NCI-H2029 treated with DMSO at 0.1 percent for 48 hours (cell line): ENCODE results near the gene UAP1.
"Not testable (repeated sequence)": the region's sequence is repeated elsewhere in the genome, so short reads cannot be mapped to it uniquely, and the experiment has no call there.

Source experiments
- DNase-seq: peaks from one replicate; lab custom pipeline; 2025; lab: John Stamatoyannopoulos, UW

The UAP1 gene

DNA sequence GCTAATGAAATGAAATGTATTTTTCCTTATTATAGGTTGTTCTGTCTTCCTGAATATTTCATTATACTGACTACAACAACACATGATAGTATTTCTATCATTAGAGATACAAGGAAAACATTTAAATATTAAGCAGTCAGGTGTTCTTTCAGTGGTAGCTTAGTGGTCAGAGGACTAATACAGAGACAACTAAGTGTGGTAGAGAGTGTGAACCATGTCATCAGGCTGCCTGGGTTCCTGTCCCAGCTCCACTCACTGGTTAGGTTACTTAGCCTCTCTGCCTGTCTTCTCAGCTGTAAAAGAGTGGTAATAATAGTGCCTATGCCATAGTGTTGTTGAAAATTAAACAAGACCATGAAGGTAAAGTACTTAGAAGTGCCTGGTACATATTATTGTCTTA, 3.9 kb downstream of the UAP1 start:
- DNase-seq: no peak

DNA sequence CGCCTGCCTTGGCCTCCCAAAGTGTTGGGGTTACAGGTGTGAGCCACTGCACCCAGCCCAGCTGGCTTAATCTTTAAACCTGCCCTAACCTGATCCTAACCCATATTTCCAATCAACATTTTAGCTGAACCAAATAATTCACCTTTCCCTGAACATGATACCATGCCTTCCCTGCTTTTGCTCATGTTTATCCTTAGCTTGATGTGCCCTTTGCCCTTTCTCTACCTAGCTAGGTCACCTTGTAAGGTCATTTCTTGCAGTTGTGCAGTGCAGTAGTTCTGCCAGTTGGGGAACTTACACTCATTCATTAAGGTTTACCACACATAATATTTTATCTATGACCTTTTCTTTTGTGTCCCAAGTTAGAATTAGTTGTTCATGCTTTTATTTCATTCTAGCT, 5.3 kb downstream of the UAP1 start:
- no peak for DNase-seq

DNA sequence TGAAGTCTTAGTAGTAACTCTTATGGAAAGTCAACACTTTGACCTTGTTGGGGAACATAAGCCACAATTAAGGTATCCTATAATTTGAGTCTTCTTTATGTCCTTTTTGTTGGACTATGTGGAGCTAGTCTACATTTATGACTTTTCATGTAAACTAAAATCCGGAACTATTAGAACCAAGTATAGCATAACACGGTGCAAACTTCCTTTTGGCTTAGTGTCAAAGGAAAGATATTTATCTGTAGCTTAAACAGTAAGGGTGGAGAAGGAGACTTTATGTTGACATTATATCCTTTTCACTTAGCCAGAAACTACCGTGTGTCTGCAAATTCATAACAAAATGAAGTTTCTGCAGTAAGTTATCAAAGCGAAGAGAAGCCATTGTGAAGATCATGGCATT, 7.3 kb downstream of the UAP1 start:
- DNase-seq: no peak

DNA sequence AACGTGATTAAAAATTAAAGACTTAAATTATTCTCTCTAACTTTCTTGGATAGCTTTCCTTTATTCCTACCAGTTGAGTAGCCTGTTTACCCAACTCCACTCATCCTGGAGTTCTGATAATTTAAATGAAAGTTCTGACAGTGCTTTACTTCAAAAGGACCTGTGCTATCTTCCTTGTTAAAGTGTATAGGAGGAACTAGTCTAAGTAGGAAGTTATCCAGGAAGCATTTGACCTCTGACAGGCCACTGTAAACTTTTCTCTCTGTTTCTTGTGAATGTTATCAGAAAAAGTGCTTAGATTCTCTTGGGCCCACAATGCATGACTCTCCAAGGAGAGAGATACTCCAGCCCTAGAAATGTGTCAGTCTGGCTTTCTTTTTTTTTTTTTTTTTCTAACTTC, 9.2 kb downstream of the UAP1 start:
- no peak for DNase-seq

DNA sequence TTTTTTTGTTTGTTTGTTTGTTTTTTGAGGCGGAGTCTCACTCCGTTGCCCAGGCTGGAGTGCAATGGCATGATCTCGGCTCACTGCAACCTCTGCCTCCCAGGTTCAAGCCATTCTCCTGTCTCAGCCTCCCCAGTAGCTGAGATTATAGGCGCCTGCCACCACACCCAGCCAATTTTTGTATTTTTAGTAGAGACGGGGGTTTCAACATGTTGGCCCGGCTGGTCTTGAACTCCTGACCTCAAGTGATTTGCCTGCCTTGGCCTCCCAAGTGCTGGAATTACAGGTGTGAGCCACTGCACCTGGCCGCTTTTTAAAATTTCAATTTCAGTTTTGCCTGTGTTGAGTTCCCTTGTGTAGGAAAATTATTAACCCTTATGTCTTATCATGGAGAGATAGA, 9.6 kb downstream of the UAP1 start:
- DNase-seq: not testable (repeated sequence)

DNA sequence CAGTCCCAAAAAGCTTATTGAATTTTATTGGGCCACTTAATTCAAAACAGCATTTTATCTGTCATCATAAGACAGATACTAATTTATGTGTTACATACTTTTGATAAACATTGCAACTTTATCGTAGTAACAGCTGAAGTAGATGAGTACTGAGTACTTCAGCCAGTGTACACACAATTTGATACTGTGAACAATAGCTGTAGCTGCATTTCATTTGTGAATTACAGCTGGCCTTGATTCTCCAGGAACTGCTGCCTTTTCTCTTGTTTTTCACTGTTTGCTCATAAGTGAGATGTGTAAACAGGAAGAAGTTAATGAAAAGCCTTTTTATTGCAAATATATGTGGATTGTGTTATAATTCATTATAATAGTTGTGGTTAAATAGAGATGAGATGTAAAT, 10.2 kb downstream of the UAP1 start:
- peak; percentile 53 for DNase-seq

DNA sequence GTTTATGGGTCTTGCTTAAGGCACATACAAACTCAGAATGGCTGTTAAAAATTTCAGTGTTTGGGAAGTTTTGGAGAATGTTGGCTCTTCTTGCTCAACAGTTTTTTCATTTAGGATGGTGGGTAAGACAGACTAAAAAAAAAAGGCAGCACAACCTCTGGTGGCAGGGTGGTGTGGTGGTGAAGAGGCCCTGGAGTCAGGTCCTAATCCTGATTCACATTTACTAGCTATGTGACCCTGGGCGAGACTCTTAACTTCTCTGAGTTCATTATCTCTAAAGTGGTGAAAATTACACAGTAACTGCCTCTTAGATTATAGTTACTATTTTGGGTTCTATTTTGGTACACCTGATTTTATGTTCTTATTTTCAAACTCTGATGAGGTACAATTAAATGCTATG, 11.6 kb downstream of the UAP1 start:
- no peak for DNase-seq

DNA sequence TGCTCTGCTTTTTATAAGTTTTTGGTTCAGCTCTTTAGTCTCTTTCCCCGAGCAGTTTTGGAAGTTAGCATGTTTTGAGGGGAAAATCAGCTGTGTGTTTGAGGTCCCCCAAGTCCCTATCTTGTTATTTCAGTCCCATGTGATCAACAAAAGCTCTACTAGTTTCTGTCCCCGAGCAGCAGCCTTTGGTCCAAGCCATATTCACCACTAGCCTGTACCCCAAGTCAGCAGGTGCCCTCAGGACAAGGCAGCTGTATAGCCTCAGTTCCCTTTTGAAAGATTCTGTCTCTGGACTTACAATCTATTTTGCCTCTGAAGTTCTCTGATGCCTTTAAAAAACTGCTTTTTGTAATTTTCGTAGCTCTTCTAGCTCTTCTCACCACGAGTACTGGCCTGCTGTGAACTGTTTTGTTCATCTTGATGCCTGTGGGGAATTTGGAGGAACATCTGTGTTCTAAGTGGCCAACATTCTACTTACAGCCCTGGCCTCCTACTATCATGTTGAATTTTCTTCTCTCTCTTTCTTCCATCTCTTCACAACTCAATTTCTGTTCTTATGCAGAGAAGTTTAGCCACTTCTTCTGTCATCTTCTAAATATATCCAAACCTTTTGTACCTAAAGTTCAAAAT, 16.7 kb downstream of the UAP1 start:
- no peak for DNase-seq

DNA sequence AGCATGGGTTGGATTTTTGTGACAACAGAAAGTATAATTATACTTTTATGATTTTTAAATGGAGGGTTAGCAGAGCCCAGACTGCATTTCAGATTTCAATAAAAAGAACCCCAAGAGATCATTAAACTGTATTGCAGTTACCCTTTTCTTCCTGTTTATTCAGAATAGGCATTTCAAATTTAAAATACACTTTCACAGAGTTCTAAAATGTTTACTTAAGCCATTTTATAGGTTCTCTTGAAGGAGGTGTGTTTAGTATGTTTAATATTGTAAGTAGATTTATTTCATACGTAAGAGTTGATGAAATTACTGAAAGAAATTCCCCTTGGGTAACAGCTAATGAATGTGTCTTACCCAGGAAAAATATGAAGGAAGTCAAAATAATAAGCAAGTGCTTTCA, 17.4 kb downstream of the UAP1 start:
- DNase-seq: no peak

DNA sequence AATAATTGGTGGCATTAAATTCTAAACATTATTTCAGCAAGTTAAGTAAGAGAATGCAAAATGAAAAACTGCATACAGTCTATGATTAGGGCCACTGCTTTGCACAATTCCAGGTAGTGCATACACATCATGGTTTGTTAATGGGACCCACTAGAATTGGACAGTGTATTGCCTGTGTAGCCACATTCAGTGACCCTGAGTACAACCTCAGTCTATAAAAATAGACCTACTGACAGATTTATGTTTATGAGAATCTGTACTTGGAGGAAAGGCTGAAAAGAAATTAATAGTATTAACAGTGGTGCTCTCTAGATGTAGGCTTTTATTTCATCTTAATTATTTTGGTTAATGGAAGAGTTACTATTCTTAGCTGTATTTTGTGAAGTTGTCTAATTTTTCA, 18.8 kb downstream of the UAP1 start:
- DNase-seq: no peak

DNA sequence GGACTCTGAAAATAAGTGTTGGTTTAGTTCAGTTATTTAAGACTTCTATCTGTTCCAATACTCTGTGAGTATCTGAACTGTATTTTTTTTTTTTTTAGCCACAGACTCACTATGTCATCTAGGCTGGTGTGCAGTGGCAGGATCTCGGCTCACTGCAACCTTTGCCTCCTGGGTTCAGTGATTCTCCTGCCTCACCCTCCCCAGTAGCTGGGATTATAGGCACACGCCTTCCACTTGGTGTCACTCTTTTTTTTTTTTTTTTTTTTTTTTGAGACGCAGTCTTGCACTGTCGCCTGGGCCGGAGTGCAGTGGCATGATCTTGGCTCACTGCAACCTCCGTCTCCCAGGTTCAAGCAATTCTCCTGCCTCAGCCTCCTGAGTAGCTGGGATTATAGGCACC, 21.4 kb downstream of the UAP1 start:
- not testable (repeated sequence) for DNase-seq

DNA sequence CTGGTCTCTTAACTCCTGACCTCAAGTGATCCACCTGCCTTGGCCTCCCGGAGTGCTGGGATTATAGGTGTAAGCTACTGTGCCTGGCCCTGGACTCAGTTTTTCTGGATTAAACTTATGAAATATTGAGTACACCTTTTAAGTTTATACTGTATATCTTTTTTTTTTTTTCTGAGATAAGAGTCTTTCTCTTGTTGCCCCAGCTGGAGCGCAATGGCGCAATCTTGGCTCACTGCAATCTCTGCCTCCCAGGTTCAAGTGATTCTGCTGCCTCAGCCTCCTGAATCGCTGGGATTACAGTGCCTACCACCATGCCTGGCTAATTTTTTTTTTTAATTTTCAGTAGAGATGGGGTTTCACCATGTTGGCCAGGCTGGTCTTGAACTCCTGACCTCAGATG, 23.6 kb downstream of the UAP1 start:
- not testable (repeated sequence) for DNase-seq

DNA sequence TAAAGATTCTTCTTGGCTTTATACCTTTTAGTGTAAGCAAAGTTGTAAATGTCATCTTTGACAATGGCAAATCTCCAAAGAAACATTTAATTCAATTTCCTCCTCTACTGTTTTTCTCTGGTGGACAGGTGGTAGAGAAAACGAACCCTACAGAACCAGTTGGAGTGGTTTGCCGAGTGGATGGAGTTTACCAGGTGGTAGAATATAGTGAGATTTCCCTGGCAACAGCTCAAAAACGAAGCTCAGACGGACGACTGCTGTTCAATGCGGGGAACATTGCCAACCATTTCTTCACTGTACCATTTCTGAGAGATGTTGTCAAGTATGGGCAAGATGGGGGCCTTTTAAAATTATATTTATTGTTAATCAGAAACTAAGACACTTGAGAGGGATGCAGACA, 25.8 kb downstream of the UAP1 start:
- peak; percentile 90 for DNase-seq

DNA sequence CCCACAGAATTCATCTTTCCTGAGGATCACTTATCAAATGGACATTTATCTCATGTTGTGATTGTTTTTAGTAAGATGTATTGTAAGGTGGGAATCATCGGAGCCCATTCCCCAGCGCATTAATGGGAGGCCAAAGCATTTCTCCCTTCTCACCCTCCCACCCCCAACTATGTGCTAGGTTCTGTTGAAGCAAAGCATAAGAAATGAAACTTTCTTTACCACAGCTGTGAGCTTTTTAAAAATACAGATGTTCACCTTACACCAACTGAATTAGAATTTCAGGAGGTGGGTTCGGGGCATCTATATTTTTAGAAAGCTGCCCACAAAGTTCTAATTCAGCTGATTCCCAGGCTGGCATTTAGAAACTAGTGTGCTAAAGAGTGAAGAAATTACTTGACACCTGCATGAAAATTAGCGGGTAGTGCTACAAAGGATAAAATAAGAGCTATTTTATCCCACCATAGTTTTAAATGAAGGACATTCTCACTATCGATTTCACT, 26.3 kb downstream of the UAP1 start:
- DNase-seq: no peak

DNA sequence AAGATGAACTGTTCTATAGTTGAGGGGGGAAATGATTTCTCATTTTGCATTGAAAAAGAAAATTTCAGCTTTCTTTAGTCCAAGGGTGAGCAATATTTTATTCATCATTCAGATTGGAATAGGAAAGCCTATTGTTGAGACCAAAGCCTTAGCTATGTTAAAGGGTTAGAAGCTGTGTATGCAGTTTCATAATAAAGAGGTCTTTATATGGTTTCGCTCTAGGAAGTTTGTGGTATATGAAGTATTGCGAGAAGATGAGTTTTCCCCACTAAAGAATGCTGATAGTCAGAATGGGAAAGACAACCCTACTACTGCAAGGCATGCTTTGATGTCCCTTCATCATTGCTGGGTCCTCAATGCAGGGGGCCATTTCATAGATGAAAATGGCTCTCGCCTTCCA, 28.6 kb downstream of the UAP1 start:
- DNase-seq: no peak

DNA sequence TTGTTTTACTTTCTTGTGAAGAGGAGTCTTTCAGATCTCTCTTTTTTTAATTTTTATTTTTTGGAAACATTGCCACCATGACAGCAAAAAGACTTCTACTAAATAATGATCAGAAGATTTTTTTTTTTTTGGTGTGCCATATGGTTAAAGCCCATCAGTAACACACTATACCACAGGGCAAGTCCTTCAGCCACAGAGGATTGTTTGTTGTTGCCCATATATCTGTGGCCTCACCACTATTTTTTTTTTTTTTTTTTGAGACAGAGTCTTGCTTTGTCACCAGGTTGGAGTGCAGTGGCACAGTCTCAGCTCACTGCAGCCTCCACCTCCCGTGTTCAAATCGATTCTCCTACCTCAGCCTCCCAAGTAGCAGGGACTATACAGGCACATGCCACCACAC, 29.2 kb downstream of the UAP1 start:
- DNase-seq: no peak

DNA sequence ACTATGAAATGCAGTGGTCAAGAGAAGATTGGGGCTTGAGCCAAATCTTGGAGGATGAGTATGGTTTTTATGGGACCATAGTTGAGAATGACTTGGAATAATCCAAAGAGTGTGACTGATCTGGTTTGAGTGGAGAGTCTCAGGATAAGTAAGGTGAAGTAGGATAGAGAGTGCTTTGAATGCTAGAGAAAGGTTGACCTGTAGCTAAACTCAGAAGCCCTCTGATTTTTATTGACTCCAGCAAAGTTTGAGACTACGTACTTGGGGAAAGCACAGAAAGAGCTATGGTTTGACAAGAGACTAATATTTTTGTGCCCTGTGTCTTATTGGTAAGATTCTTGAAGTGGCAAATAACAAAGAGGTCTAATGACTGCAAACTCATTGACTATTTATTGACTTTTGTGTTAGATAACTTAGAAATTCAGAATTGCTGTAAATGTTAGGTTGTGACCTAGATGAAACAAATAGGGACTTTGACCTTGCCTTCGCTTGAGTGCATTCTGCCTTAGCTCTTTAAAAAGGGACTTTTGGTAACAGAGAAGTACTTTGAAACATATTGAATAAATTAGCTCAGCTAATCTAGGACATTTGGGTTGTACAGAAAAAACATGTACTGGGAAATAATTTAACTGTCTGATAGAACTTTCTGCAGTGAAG, 35.1 kb downstream of the UAP1 start:
- DNase-seq: no peak

DNA sequence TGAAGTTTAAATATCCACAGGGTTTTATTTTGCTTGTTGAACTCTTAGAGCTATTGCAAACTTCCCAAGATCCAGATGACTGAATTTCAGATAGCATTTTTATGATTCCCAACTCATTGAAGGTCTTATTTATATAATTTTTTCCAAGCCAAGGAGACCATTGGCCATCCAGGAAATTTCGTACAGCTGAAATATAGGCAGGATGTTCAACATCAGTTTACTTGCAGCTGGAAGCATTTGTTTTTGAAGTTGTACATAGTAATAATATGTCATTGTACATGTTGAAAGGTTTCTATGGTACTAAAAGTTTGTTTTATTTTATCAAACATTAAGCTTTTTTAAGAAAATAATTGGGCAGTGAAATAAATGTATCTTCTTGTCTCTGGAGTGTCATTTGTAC, 37.9 kb downstream of the UAP1 start:
- no peak for DNase-seq

DNA sequence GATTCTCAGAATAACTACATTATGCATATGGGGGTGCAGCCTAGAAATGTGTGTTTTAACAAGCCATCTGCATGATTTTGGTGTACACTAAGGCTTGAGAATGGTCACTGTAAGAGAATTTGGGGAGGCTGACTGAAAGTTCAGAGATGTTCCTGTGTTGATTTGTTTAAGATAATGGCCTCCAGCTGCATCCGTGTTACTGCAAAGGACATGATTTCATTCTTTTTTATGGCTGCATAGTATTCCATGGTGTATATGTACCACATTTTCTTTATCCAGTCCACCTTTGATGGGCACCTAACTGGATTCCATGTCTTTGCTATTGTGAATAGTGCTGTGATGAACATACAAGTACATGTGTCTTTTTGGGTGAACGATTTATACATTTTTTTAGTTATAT, 41.6 kb downstream of the UAP1 start:
- not testable (repeated sequence) for DNase-seq

DNA sequence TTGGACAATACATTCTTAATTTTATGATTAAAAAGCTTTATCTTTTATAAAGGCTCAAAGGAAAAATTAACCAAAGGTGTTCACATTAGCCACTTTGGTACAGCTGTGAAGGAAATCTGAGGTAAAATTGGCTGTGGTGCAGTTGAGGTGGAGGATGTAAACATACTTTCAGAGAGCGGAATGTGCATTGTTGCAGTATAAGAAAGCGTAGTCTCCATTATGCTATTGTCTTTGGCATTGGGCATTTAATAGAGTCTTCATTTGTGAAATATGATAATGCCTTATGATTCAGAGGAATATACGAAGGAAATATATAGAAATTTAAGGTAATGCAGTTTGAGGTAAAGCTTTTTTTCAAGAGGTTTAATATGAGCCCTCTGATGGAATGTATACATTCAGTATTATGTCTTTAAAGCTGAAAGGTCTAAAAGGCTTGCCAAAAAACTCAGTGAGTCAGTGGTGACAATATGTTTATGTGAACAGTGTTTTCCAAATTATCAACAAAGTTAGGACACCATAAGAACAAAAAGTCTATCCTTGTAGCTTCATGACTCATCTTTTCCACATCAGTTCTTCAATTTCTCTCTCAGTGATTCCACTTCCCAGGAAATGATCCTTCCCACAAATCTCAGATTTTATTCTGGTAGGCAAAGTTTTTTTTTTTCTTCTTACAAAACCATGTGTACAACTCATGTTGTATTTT, 43.9 kb downstream of the UAP1 start:
- DNase-seq: no peak

DNA sequence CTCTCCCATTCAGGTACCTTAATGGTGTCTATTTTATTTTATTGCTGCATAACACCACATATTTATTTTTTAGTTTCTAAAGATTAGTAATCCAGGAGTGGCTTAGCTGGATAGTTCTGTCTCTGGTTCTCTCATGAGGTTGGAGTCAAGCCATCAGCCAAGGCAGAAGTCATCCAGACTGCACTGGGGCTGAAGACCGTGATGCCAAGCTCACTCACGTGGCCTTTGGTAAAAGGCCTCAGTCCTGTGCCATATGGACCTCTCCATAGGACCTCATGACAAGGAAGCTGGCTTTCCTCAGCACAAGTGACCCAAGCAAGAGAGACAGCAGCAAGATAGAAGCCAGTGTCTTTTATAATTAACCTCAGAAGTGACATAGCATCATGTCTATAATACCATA, 47.8 kb downstream of the UAP1 start:
- no peak for DNase-seq

DNA sequence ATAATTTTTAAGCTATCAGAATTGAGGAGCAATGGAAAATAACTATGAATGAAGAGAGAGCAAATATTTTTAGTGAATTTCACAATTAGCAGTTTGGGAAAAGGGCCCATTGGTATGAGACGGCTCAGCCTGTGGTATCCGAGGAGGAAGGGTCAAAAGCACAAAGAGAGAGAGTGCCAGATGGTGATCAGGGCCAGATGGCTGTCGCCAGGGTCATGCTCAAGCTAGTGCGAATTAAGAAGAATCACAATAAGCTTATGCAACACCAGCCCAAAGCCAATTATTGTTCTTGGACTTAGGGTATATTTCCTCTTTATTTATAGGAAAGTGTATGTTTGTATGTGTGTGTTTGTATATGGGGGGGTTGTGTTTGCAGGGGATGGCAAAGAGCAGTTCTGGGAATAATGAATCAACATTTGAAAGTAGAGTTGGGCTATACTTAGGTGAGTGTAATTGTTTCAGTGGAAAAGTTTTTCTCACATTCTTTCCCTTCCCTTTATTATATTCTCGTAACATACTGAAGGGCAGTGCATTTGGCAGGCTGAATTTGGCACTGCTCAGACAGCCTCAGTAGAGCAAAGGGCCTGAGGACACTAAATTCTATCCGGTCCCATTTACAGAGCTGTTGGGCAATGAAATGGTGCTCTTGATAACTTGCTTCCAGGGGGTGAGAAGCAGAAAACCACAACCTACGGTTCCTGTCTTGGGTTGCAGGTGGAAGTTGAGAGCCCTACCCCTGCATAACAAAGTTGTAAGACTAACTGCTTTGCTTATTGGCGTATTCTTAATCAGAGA, 51.3 kb downstream of the UAP1 start:
- no peak for DNase-seq

DNA sequence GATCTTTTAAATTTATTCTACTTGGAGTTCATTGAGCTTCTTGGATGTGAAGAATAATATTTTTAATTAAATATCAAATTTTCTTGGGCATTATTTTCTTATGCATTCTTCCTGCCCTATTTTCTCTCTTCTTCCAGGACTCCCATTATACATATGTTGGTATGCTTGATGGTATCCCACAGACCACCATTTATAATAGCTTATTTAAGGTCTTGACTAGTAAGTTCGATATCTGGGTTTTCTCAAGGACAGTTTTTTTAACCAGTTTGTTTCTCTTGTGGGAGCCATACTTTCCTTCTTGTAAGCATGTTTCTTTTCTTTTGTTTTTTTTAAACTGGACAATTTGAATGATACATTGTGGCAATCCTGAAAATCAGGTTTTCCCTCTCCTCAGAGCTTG, 55.3 kb downstream of the UAP1 start:
- no peak for DNase-seq
